Stimulated activated naive CD8-positive, alpha-beta T cell treated with anti-CD3 and anti-CD28 coated beads, Interleukin-15, amount 100 ng/mL, for 72 hours (primary cell): ENCODE measurements around the gene CFAP20.

ENCODE experiments used
- ATAC-seq: fragments of 150-1000 bp; cut with Tn5 transposase; 2 replicates; pipeline ENCODE4 v1.10.0; 2021; ENCODE audit warnings: mild to moderate bottlenecking, moderate library complexity
- DNase-seq, 2 donors: peaks; one replicate each; pipeline ENCODE4 v3.0.0; 2021 to 2022
- H3K27ac Mint-ChIP-seq, 2 donors: one replicate each; pipeline ENCODE4 v1.8.0; 2022; ENCODE audit warnings: mild to moderate bottlenecking in 2 of 2, mixed read lengths in 2 of 2, moderate library complexity in 2 of 2
- H3K27me3 Mint-ChIP-seq: one replicate; pipeline ENCODE4 v1.8.0; 2022; ENCODE audit warnings: mixed read lengths
- H3K4me1 Mint-ChIP-seq: one replicate; pipeline ENCODE4 v1.8.0; 2022; ENCODE audit warnings: mild to moderate bottlenecking, mixed read lengths
- H3K4me3 Mint-ChIP-seq, 2 donors: one replicate each; pipeline ENCODE4 v1.8.0; 2022; ENCODE audit warnings: mild to moderate bottlenecking in 2 of 2, mixed read lengths in 2 of 2, moderate library complexity in 1 of 2
- H3K9me3 Mint-ChIP-seq, 2 donors: one replicate each; pipeline ENCODE4 v1.8.0; 2022; ENCODE audit warnings: mixed read lengths in 2 of 2

CFAP20 gene

GRCh38 chr16:58128711-58129096 lies 477 bp downstream of the CFAP20 start:
- ATAC-seq, result peak; percentile 27
- no peaks in the 10 kb centered on the region for H3K9me3 Mint-ChIP-seq
- peaks cover 44% of the 10 kb centered on the region for H3K4me1 Mint-ChIP-seq
- H3K27me3 Mint-ChIP-seq, result no peaks in the 10 kb centered on the region
- H3K4me3 Mint-ChIP-seq, result peak overlapping the region; percentile 92 to 94
- H3K27ac Mint-ChIP-seq, result peak overlapping the region; percentile 98
- DNase-seq, result no peak

DNA sequence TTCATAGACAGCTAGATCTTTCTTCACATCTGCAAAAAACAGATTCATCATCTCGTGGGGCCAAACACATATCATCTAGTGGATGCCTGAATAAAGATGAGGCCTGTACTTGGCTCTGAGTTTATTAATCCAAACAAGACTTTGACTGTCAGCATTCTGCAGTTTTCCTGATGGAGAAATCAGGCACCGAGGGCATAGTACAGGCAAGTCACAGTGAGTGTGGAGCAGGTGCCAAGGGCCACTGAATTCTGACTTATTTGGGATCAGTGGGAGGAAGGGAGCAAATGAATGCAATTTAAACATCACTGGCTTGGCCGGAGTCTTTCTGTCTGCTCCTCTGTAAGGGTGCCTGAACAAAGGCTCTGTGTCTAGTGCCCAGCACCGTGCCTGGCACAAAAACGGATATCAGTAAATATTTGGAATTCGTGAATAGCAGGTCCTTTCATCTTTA lies 975 bp downstream of the CFAP20 start:
- H3K27me3 Mint-ChIP-seq, result no peaks in the 10 kb centered on the region
- H3K4me1 Mint-ChIP-seq, result peaks cover 47% of the 10 kb centered on the region
- no peaks in the 10 kb centered on the region for H3K9me3 Mint-ChIP-seq
- DNase-seq (no peak), ATAC-seq (no peak)
- peak overlapping the region; percentile 56 to 98 for H3K27ac Mint-ChIP-seq
- peak overlapping the region; percentile 92 to 94 for H3K4me3 Mint-ChIP-seq

DNA sequence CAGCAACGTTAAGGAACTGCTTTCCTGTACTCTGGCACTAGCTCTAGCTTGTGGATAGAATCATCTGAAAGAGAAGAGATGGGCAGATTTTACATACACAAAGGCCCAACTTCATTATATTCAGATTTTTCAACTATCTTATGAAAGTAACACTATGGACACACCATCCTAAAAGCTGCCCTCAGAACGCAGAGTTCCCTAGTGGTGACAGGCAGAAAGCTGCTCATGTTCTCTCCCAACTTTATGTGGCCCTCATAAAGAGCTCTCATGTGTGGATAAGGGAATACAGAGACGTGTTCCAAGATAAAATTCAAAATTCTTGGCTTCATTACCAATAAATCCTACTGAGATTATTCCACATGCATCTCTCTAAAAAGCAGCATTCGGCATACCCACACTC lies 1.5 kb downstream of the CFAP20 start:
- peak overlapping the region in 1 of 2 donors; percentile 98 for H3K27ac Mint-ChIP-seq
- H3K4me1 Mint-ChIP-seq, result peaks cover 50% of the 10 kb centered on the region

GRCh38 chr16:58127033-58127556 lies 2.1 kb downstream of the CFAP20 start:
- peak in 1 of 2 donors; percentile 40 for DNase-seq
- Mint-ChIP-seq H3K4me1 (peaks cover 53% of the 10 kb centered on the region), H3K4me3 (peak overlapping the region; percentile 92 to 94), H3K27me3 (no peaks in the 10 kb centered on the region), H3K9me3 (no peaks in the 10 kb centered on the region), H3K27ac (peak overlapping the region in 1 of 2 donors; percentile 98)
- peak; percentile 35 for ATAC-seq

More for the DNA sequence above, 1.5 kb downstream of the CFAP20 start:
- ATAC-seq (no peak), DNase-seq (no peak)
- Mint-ChIP-seq H3K27me3 (no peaks in the 10 kb centered on the region), H3K9me3 (no peaks in the 10 kb centered on the region), H3K4me3 (peak overlapping the region; percentile 92 to 94)

GRCh38 chr16:58126451-58126961 lies 2.7 kb downstream of the CFAP20 start:
- peak overlapping the region in 1 of 2 donors; percentile 98 for H3K27ac Mint-ChIP-seq
- ATAC-seq (no peak), DNase-seq (no peak)
- H3K4me1 Mint-ChIP-seq, result peaks cover 58% of the 10 kb centered on the region
- H3K27me3 Mint-ChIP-seq, result no peaks in the 10 kb centered on the region
- no peaks in the 10 kb centered on the region for H3K9me3 Mint-ChIP-seq
- H3K4me3 Mint-ChIP-seq, result peak overlapping the region; percentile 33 to 94

DNA sequence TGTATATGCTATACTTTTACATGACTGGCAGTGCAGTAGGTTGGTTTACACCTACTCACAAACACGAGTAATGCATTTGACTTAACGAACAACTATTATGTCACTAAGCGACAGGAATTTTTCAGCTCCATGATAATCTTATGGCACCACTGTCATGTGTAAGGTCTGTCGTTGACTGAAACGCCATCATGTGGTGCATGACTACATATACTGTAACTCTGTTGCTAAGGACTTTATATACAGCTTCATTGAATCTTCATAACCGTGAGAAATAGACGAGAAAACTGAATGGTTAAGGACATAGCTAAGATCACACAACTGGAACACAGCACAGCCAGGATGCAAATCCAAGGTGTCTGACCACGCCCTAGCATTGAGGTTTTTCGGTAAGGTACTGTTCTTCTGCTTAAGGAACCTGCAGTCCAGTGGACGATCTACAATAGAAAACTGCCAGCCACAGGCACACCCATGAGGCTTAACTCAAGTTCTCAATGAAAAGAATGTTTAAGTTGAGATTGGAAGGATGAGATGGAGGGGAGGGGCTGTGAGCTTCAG lies 3.3 kb downstream of the CFAP20 start:
- Mint-ChIP-seq H3K4me1 (peaks cover 65% of the 10 kb centered on the region), H3K9me3 (no peaks in the 10 kb centered on the region), H3K4me3 (peak overlapping the region in 1 of 2 donors; percentile 15), H3K27me3 (no peaks in the 10 kb centered on the region), H3K27ac (no peak overlapping the region)
- DNase-seq (no peak), ATAC-seq (no peak)

DNA sequence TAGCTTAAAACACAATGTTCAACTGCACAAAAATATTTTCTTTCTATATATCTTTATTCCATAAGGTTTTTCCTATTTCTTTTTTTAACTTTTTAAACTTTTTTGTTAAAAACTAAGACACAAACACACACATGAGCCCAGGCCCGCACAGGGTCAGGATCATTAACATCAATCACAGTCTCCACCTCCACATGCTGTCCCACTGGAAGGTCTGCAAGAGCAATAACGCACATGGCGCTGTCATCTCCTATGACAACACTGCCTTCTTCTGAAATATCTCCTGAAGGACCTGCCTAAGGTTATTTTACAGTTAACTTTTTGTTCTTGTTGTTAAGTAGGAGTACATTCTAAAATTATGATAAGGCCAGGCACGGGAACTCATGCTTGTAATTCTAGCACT lies 4.1 kb downstream of the CFAP20 start:
- ATAC-seq, result no peak
- Mint-ChIP-seq H3K4me1 (peaks cover 72% of the 10 kb centered on the region), H3K27me3 (no peaks in the 10 kb centered on the region), H3K27ac (no peak overlapping the region), H3K9me3 (no peaks in the 10 kb centered on the region), H3K4me3 (no peak overlapping the region)
- no peak for DNase-seq

- Mint-ChIP-seq H3K9me3 (no peaks in the 10 kb centered on the region), H3K4me1 (peaks cover 76% of the 10 kb centered on the region), H3K27ac (no peak overlapping the region), H3K4me3 (no peak overlapping the region), H3K27me3 (no peaks in the 10 kb centered on the region)
- ATAC-seq (no peak), DNase-seq (no peak)
Observed at GRCh38 chr16:58124601-58124915, 4.6 kb downstream of the CFAP20 start.

- H3K27ac Mint-ChIP-seq, result peak overlapping the region in 1 of 2 donors; percentile 61
- H3K4me3 Mint-ChIP-seq, result peak overlapping the region in 1 of 2 donors; percentile 29
- H3K27me3 Mint-ChIP-seq, result no peaks in the 10 kb centered on the region
- no peaks in the 10 kb centered on the region for H3K9me3 Mint-ChIP-seq
- DNase-seq (no peak), ATAC-seq (no peak)
- H3K4me1 Mint-ChIP-seq, result peaks cover 76% of the 10 kb centered on the region
Observed at GRCh38 chr16:58123896-58124600, 5.1 kb downstream of the CFAP20 start.

DNA sequence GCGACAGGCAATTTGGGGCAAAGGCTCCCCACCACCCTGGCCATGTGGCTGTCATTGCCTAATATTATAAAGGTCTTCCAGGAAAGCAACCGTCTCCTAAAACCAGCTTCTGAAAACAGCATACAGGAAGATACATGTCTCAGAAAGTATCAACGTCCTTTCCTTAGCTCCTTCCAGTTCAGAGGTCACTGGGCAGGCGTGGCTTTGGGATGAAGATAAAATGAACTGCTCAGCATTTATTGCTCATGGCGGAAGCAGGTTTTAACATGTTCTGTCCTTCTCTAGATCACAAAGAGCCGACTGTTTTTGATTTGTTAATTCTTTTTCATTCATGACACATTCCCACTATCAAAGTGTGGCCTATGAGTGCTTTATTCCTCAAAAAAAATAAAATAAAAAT lies 8.0 kb downstream of the CFAP20 start:
- Mint-ChIP-seq H3K4me3 (no peak overlapping the region), H3K27ac (no peak overlapping the region), H3K4me1 (peaks cover 53% of the 10 kb centered on the region), H3K9me3 (no peaks in the 10 kb centered on the region), H3K27me3 (no peaks in the 10 kb centered on the region)
- DNase-seq, result no peak
- no peak for ATAC-seq

GRCh38 chr16:58120234-58120633 lies 8.9 kb downstream of the CFAP20 start:
- Mint-ChIP-seq H3K9me3 (no peaks in the 10 kb centered on the region), H3K27me3 (no peaks in the 10 kb centered on the region), H3K27ac (no peak overlapping the region), H3K4me1 (peaks cover 45% of the 10 kb centered on the region), H3K4me3 (no peak overlapping the region)
- ATAC-seq, result no peak
- no peak for DNase-seq

DNA sequence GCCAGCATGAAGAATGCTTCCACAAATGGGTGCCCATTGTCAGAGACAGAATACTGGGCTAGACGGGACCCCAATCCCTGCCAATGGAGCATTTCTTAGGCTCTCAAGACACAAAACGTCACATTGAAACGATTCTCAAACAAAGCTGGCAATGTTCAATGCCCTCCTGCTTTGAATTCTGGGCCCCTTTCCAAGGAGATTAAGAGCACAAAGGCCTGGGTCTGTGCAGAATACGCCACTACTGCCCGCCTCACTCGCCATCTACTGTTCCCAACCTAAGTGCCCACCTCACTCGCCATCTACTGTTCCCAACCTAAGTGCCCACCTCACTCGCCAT lies 9.7 kb downstream of the CFAP20 start:
- no peak overlapping the region for H3K27ac Mint-ChIP-seq
- ATAC-seq, result no peak

DNA sequence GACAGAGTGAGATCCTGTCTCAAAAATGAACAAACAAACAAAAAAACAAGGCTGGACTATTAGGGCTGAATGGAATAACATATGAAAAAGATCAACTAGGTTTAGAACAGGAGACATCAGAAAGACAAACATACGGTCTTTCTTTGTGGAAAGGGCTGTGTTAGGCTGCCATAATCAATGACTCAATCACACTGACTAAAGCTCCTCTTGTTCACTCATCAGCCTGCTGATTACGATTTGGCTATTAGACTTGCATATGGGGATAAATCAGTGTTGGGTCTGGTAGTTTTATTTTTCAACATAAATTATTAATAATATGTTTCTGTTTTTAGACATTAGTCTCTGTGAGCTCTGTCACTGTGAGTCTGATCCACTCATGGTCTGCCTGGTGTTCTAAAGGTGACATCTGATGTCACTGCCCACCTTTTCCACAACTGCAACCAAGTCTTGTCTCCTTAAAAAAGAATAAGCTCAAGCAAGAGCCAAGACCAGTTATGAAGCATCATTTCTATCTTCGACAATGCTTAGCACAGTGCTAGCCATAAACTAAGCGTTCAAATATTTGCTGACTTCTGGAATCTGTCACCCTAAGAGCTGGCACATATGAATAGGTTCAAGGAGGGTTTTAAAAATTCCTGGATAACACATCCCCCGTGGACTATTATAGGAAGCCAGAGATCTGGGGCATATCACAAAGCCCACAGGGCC lies 10.2 kb downstream of the CFAP20 start:
- H3K9me3 Mint-ChIP-seq, result no peaks in the 10 kb centered on the region
- peaks cover 34% of the 10 kb centered on the region for H3K4me1 Mint-ChIP-seq
- DNase-seq (no peak), ATAC-seq (no peak)
- H3K27me3 Mint-ChIP-seq, result no peaks in the 10 kb centered on the region
- H3K27ac Mint-ChIP-seq, result no peak overlapping the region
- no peak overlapping the region for H3K4me3 Mint-ChIP-seq

More for the DNA sequence above, 9.7 kb downstream of the CFAP20 start:
- H3K9me3 Mint-ChIP-seq, result no peaks in the 10 kb centered on the region
- H3K27me3 Mint-ChIP-seq, result no peaks in the 10 kb centered on the region
- DNase-seq, result no peak
- H3K4me3 Mint-ChIP-seq, result no peak overlapping the region
- H3K4me1 Mint-ChIP-seq, result peaks cover 39% of the 10 kb centered on the region

- no peak for ATAC-seq
- Mint-ChIP-seq H3K4me1 (peaks cover 18% of the 10 kb centered on the region), H3K9me3 (no peaks in the 10 kb centered on the region), H3K27me3 (no peaks in the 10 kb centered on the region), H3K4me3 (no peak overlapping the region), H3K27ac (no peak overlapping the region)
- no peak for DNase-seq
Observed at GRCh38 chr16:58116529-58116928, 12.7 kb downstream of the CFAP20 start.

GRCh38 chr16:58116081-58116480 lies 13.1 kb downstream of the CFAP20 start:
- Mint-ChIP-seq H3K27me3 (no peaks in the 10 kb centered on the region), H3K27ac (no peak overlapping the region), H3K4me3 (no peak overlapping the region), H3K9me3 (no peaks in the 10 kb centered on the region), H3K4me1 (peaks cover 13% of the 10 kb centered on the region)
- no peak for DNase-seq
- no peak for ATAC-seq
